AG09309 (cell line): ENCODE results near the gene SPAG6.
A peak's percentile ranks its signal among the peaks of the same experiment; 100 is the strongest.
"Not testable (repeated sequence)": the region's sequence is repeated elsewhere in the genome, so short reads cannot be mapped to it uniquely, and the experiment has no call there.

ENCODE experiments used
- DNase-seq: peaks from one replicate; pipeline ENCODE4 v3.0.0-alpha.2; 2010; ENCODE audit warnings: low read depth
- H3K4me3 ChIP-seq: 2 replicates; pipeline ENCODE4 v1.5.1; 2011; ENCODE audit warnings: mild to moderate bottlenecking, low read depth, low read length, moderate library complexity; ENCODE audit not compliant: control insufficient read depth
- TF ChIP-seq, protein P1 (sequence below): IDR thresholded peaks from 2 replicates; pipeline ENCODE4 v1.5.1; 2011; ENCODE audit warnings: mild to moderate bottlenecking, low read depth, low read length, inconsistent platforms; ENCODE audit not compliant: insufficient read depth, control insufficient read depth; ENCODE audit errors: missing control alignments

SPAG6 gene

DNA sequence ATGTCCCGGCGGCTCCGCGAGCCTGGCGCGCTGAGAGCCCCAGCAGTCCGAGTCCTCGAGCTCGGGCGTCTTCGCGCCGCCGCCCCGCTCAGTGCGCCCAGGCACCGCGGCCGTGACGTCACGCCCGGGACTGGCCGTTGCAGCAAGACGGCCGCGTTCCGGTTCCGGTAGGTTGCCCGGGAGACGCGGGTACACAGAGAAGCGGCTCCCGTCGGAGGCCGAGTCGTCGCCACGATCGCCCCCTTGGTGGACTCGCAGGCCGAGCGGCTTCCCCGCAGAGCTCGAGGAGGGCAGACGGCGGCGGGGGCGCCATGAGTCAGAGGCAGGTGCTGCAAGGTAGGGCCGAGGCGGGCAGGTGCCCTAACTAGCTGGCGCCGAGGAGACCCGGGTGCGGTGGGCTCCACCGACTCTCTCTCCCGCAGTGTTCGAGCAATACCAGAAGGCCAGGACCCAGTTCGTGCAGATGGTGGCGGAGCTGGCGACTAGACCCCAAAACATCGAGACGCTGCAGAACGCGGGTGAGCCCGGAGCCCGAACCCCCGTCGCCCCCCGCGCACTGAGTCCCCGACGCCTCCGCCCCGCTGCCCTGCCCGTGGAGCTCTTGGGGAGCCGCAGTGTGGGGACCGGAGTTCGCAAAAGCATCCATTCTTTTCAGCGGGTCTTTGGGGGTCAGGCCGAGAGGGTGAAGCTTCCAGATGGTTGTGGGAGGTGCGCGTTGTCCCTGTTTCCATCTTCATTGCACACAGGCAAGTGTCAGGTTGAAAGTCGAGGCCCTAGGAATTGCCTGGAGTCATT is at the start of gene SPAG6:
TSS of gene SPAG6 (plus strand) at position 196 of the 795 bp plus-strand sequence. CDS start at position 312, 116 bp downstream.
- TF ChIP-seq, protein P1, sequence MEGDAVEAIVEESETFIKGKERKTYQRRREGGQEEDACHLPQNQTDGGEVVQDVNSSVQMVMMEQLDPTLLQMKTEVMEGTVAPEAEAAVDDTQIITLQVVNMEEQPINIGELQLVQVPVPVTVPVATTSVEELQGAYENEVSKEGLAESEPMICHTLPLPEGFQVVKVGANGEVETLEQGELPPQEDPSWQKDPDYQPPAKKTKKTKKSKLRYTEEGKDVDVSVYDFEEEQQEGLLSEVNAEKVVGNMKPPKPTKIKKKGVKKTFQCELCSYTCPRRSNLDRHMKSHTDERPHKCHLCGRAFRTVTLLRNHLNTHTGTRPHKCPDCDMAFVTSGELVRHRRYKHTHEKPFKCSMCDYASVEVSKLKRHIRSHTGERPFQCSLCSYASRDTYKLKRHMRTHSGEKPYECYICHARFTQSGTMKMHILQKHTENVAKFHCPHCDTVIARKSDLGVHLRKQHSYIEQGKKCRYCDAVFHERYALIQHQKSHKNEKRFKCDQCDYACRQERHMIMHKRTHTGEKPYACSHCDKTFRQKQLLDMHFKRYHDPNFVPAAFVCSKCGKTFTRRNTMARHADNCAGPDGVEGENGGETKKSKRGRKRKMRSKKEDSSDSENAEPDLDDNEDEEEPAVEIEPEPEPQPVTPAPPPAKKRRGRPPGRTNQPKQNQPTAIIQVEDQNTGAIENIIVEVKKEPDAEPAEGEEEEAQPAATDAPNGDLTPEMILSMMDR, result no peak
- DNase-seq, result no peak
- no peak within 1 kb of the TSS for H3K4me3 ChIP-seq

DNA sequence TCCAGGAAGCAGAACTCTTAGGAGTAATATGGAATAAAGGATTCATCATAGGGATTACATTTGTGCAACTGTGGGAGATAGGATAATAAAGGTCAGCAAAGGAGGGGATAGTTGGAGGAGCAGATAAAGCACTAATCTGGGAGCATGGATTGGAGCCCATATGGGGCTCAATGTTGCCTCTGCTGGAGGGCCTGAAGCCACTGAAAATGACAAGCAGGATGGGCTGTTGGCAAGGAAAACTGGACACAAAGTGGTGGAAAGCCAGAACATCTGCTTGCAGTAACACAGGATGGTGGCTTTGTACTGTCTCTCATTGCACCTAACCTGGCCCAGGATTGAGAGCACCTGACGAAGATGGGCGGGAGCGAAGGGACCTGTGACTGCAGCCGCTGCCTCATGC is 44.1 kb upstream of the SPAG6 start:
- TF ChIP-seq, protein P1, result peak; percentile 14
- no peak for DNase-seq
- no peak overlapping the region for H3K4me3 ChIP-seq

DNA sequence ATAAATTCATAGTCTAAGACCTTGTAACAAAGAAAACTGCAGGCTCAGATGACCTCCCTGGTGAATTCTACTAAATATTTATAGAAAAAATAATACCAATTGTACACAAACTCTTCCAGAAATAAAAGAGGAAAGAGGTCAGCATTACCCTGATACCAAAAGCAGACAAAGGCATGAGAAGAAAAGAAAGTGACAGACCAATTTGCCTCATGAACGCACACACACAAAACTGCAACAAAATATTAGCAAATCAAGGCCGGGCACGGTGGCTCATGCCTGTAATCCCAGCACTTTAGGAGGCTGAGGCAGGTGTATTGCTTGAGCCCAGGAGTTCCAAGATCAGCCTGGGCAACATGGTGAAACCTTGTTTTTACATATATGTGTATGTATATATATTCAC is 41.8 kb upstream of the SPAG6 start:
- no peak overlapping the region for H3K4me3 ChIP-seq
- no peak for DNase-seq
- TF ChIP-seq, protein P1, result no peak

DNA sequence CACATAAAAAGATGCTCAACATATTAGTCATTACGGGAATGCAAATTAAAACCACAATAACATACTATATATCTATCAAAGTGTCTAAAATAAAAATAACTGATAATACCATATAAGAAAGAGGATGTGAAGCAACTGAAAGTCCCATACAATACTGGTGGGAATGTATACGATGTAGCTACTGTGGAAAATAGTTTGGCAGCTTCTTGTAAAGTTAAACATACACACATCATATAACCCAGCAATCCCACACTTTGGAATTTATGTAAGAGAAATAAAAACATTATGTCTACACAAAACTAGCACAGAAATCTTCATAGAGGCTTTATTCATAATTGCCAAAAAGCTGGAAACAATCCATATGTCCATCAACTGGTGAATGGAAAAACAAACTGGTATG is 39.6 kb upstream of the SPAG6 start:
- no peak for DNase-seq
- TF ChIP-seq, protein P1, result no peak
- no peak overlapping the region for H3K4me3 ChIP-seq

DNA sequence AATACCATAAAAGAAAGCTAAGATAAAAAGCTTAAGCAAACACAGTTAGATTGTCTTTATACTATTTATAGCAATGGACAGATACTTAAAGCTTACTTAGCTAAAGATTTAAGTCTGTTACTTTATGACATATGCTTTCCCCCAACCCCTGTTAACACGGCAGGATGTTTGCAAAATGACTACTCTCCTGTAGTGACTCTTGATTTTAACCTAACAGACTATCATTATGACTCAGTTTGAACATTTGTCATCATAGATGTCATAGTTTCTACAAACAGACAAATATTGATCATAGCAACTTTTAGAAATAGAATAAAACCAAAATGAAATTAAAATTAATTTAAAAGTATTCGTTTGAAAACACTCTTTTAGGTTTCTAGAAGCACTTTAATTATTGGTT is 36.9 kb upstream of the SPAG6 start:
- no peak overlapping the region for H3K4me3 ChIP-seq
- TF ChIP-seq, protein P1, result no peak
- DNase-seq, result no peak

DNA sequence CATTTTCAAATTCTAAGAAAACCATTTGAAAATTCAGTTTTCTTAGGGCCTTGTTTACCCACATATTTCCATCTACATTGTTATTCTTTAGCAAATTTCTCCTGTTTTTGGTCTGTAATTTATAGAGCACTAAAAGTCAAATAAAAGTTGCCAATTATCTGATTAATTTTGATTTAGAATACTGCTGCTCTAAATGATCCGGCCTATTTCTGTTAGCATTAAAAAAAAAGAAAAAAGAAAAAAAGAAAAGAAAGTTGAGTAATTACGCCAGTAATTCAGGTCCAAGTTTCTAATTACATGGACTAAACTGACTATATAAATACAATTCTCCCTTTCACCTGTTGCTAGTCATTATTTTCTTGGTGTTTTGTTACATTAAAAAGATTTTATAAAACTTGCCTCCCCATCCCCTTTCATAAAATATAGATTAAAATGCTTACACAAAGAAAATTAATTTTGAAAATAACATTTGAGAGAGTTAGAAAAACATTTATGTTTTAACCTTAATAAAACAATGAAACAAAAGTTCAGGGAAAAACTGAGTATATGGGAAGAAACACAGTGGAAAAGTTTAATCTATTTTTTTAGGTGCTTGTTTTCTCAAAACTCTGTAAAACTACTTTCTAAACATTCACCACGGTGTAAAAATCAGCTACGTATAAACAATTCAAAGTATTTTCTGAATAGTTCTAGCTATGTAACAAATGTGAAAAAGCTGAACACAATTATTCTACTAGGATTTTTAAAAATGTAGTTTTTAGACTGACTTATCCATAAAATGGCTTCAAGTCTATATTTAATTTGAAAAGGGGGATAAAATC is 35.9 kb upstream of the SPAG6 start:
- no peak overlapping the region for H3K4me3 ChIP-seq
- TF ChIP-seq, protein P1, result no peak
- no peak for DNase-seq

DNA sequence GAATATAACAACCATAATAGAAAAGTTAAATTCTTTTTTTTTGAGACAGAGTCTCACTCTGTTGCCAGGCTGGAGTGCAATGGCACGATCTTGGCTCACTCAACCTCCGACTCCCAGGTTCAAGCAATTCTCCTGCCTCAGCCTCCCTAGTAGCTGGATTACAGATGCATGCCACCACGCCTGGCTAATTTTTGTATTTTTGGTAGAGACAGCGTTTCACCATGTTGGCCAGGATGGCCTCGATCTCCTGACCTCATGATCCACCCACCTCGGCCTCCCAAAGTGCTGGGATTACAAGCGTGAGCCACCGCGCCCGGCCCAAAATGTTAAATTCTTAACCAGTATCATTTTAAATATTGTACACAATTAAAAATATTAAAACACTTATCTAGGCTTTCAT is 35.3 kb upstream of the SPAG6 start:
- not testable (repeated sequence) for H3K4me3 ChIP-seq, DNase-seq
